Effector CD4-positive, alpha-beta T cell (primary cell): ENCODE data around the gene KCNMB1. TPM values are rescaled to one million over a fixed set of nuclear protein-coding genes. Genes with fewer than 3 reads are reported as not detected.
A peak's percentile ranks its signal among the peaks of the same experiment; 100 is the strongest.

Source experiments
- DNase-seq: peaks from one replicate; pipeline ENCODE4 v3.0.0-alpha.2; 2020
- total RNA-seq: gene quantifications from one replicate; lab custom pipeline; 2026; lab: John Stamatoyannopoulos, UW

KCNMB1 gene, protein sequence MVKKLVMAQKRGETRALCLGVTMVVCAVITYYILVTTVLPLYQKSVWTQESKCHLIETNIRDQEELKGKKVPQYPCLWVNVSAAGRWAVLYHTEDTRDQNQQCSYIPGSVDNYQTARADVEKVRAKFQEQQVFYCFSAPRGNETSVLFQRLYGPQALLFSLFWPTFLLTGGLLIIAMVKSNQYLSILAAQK
- not detected for total RNA-seq

DNA sequence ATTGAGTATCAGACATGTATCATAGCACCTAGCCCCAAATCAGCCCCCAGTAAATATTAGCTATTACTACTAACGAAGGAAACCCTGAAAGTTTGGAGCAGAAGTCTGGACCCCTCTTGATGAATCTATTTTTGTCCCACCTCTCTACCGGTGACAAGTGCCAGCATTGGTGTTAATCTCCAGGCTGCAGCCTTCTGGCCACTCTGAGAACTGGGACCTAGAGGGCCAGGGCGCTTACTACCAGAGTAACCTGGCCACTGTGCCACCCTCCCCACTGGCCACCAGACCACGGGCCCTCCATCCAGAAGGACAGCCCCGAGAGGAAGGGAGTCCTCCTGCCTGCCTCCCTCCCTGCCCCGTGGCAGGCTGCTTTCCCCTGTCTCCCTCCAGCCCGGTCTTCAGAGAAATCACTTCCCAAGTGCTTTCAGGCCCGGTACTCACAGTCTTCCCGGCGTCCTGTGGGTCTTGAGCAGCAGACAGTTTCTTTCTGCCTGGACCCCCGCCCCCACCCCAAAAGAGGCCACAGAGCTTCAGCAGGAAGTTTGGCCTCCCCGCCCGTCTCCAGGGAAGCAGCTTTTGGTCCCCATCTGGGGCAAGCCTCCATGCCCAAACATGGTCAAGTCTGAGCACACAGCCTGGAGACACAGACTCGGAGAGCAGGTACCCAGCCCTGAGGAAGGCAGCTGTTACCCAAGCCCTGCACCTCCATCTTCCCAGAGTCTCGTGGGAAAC lies at the start of gene KCNMB1:
Gene KCNMB1 (minus strand): TSS at position 550 of the 732 bp plus-strand sequence. CDS start 3,920 bp downstream, outside the sequence.
- no peak for DNase-seq

DNA sequence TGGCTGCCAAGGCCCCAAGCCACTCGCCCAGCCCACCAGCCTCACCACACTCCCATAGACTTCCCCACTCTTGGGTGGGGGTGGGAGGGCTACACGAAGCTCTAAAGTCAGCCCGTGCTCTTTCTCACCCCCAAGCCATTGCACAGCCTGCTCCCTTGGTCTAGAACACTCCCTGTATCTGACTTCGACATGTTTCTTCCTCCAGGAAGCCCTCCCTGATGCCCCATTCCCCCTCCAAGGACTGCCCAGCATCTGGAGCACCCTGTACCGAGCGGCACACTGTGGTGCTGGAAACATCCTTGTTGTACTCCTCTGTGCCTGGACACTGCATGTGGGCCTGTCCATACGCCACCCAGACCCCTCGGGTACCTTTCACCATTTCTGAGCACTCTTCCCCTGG lies 49.4 kb upstream of the KCNMB1 start:
- no peak for DNase-seq

DNA sequence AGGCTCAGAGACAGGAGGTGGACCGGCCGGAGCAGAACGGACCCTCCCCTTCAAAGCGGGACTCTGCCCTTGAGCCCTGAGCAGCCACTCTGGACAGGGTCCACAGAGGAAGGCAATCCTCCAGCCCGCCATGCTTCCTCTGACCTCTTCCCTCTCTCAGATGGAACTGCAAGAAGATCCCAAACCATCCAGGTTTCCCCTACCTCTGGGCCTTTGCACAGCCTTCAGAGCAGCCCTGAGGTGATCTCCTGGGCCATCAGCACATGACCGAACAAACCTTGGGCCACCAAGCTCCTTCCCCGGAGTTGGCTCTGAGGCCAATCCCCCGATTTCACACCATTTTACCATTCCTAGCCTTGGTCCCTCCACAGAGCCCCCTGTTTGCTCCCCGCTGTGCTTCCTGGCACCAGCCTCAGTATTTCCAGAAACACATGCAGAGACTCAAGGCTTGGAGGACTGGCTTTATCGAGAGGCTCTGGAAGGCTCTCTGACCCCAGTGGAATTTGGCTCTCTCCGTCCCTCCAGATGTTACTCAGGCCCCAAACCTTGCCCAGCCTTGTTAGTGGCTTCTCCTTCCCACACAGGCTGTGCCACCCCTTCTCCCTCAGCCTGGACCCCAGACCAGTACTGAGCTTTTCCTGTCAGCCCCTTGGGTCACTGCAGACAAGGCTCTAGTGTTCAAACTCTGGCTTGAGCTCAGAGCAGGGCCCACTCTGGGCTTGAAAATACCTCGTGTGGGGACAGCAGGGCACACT lies 48.6 kb upstream of the KCNMB1 start:
- no peak for DNase-seq

DNA sequence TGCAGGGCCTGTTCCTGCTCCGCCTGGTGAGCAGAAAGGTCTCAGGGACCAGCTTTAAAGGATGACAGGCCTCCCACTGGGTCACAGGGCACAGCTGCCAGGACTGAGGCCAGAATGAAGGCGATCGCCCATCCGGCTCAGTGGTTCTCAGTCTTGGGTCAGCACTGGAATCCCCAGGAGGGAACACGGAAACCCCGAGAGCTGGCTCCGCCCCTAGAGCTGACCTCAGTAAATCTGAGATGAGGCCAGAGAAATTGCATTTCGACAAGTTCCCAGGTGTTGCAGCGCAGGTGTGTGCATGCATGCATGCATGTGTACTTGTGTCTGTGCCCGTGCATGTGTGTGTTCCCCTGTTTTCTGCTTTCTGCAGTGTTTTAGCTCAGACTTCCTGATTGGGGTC lies 47.2 kb upstream of the KCNMB1 start:
- no peak for DNase-seq

DNA sequence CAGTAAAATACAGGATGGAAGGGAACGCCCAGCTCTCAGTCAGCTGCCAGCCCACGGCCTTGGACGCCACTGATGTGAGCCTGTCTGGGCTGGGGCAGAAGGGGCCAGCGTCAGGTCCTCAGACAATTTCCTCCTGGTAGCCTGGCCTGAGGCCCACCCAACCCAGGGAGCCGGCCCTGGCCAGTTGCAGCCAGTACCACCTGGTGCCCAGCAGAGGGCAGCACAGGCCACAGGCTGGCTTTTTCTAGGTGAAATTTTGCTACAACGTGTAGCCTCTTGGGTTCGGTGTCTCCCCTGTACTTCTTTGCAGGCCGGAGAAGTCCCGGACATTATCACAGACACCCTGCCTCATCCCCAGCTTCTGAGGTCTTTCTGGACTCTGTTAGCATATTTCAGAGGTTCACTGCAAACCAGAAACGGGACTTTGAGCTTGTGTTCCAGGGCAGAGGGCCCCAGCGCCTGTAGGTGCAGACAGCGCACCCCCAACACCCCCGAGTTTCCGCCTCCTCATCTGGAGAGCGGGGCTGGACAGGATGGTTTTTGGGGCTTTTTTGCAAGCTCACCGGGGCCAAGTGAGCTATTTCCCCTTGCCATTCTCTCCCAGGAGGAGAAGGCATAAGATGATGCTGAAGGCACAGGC lies 45.9 kb upstream of the KCNMB1 start:
- peak; percentile 28 for DNase-seq

DNA sequence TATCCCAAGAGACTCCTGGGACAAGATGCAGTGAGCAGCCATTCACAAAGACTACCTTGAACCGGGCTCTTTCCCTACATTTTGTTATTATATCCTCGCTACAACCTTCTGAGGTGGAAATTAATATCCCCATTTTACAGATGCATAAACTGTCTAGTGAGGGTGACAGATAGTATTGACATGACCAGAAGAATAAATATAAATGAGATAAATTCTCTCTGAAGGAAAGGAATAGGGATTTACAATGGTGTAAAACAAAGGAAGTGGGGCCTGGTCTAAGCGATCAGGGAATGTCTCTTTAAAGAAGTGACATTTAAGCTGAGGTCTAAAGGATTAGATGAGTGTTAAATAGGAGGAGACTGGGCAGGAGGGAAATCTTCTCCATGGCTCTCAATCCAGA lies 43.5 kb upstream of the KCNMB1 start:
- DNase-seq = no peak

DNA sequence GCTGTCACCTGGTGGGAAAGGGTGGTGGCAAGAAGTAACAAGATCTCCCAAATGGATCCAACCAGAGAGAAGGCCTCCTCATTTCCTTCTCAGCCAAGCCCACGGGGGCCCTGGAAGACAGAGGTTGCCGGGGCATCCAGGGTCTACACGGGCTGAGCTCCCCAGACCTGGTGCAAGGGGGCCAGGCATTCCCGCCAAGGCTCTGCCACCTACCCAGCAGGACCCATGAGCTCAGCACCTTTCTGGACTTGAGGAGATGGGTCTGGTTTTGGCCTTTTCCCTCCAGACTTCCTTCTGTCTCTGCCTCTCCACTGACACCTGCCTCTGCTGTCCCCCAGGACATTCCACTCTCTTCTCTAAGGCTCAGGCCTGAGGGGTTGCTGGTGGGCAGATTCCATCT lies 42.4 kb upstream of the KCNMB1 start:
- no peak for DNase-seq

DNA sequence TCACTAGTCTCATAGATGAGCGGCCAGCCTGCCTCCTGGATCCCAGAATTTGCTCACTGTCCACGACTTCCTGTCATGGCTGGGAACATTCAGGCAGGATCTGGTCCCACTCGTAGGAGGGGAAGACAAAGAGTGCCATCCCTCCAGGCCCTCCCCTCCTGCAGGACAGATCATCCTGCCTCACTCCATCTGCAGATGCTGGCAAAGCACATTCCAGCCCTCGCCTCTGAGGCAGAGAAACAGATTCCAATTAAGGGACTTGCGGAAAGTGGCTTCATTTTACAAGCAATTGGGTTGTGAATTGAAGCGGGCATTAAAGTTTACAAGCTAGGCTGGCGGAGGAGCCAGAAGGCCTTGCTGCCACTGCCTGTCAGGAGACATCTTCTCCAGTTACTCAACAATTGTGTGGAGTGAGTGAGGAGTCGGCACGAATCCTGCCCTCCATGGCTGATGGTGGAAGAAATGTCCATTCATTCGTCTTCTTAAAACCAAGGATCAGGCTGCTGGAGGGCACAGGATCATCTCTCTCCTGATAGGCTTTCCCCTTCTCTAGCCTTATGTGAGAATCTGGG lies 41.8 kb upstream of the KCNMB1 start:
- no peak for DNase-seq

DNA sequence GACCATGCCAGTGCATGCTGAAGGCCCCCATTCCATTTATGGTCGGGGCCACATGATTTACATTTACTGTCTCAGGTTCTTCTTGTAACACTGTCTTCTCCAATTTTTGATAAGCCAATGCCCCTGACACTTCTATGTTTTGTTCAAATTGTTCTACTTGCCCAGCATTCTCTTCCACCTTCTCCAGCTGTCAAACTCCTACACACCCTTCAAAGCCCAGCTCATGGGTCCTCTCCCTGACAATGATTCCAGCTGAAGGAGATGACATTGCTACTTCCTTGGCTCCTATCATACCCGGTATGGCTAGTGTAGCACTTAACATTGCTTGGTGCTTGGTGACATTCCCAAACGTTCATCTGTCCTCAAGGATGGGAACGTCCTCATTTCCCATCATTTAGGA lies 41.1 kb upstream of the KCNMB1 start:
- no peak for DNase-seq

DNA sequence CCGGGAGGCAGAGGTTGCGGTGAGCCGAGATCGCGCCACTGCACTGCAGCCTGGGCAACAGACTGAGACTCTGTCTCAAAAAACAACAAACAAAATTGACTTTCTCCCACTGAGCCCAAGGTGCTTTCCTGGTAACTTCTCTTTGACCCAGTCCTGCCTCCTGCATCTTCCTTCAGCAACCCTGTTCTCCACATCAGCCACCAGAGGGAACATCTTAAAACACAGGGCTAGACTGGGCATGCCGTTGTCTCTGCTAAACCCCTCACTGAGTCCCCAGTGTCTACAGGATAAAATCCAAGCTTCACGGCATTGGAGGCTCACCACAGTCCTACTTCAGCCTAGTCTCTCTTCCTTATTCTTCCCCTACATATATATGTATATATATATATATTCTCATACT lies 39.8 kb upstream of the KCNMB1 start:
- no peak for DNase-seq

DNA sequence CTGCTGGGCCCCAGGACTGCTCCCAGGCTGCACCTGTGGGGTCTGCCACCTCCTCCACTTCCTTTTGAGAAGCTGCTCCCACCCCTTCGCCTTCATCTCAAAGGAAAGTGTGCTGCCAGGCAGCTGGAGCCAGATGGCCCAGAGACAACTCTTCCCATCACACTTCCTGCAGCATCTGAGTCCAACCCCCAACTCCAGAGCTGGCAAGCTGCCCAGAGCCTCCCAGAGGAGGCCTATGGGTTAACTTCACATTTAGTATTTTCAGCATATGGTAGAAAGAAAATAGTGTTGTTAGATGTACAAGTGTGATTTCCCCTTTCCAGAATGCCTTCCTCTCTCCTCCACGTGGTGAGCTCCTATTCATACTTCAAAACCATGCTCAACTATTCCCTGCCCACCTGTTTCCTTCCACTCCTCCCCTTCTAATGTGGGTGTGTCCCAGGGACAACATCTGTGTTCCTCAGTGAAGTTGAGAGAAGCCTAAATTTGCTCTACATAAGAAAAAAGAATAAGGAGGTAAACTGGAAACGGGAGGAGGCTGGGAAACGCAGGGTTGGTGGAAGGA lies 38.6 kb upstream of the KCNMB1 start:
- no peak for DNase-seq

DNA sequence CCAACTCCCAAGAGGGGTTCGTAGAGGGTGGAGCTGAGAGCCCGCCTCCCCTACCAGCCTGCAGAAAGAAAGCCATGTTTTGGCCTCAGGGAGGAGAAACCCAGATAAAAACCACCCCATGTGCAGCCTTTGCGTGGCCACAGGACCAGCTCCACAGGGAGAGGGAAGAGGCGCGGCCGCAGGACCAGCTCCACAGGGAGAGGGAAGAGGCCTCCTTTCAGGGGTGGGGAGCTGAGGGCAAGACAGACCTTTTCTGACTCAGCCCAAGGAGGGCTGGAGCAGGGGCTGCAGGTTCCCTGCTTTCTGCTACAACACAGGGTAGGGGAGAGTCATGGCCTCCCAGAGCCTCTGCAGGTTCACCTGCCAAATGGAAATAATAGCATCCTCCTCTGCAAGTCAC lies 37.6 kb upstream of the KCNMB1 start:
- DNase-seq = no peak

DNA sequence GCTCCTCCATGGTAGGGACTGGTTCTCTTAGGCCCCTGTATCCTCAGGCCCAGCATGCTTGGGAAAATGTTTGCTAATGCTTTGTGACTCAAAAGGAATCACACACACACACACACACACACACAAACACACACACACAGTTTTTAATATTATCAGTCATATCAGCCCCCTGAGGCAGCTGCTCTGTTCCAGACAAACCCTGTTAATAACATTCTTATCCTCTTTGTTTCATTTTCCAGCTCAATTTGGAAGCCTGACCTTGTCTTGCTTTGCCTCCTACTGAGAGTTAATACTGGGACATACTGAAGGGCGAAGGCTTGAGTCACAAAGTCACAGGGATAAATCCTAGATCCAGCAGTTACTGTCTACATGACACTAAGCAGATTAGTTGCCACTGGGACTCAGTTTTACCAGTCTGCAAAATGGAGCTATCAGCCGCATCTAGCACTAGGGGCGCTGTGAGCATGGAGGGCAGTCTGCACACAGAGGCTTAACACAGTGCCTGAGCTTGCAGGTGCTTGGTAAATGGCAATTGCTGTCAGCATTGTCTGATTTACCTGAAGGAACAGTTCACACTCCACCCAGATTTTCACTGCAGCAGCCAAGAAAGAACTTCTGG lies 37.1 kb upstream of the KCNMB1 start:
- no peak for DNase-seq

DNA sequence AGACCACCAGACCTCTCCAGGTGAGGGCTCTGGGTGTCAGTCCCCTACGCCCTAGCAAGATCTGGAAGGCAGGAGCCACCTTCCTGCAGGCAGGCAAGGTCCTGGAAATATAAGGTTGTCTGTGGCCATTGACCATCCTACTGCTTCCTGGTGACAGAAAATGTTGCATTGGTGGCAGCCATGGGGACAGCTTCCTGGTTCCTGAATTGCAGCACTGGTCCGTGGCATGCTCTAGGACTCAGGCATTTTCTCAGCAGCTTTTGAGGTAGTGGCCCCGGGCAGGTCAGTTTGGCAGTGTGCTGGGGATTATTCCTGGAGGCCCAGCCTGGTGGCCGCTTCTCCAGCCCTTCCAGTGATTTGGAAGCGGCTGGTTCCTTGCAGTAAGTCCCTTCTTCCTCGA lies 36.6 kb upstream of the KCNMB1 start:
- no peak for DNase-seq

DNA sequence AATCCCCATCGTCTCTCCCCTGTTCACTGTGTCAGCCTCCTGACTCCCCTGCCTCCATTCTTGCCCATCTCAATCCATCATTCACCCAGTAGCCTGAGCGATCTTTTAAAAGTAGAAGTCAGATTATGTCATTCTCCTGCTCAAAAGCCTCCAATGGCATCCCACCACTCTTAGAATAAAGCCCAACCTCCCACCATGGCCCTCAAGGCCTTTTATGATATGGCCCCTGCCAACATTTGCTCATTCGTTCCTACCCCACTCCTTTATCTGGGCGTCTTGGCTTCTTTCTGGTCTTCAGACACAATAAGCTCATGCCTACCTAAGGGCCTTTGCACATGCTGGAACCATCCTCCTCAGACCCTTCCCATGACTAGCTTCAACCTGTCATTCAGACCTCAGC lies 35.5 kb upstream of the KCNMB1 start:
- no peak for DNase-seq

DNA sequence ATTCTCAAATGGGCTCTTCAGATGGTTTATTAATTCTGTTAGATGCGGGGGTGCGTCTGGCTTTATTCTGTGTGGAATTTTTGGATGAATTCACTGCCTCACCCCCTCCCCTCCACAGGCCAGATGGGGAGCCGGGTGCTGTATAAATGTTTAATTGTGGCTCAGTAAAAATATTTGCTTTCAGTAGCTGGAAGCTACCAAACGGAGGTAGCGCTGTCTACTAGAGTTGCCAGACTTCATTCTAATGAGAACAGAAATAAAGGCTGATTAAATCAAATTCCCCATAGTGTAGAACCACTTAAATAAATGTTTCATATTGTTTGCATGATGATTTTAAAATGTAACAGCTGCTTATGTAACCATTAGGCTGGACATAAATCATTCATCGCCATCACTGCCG lies 34.5 kb upstream of the KCNMB1 start:
- DNase-seq = no peak

DNA sequence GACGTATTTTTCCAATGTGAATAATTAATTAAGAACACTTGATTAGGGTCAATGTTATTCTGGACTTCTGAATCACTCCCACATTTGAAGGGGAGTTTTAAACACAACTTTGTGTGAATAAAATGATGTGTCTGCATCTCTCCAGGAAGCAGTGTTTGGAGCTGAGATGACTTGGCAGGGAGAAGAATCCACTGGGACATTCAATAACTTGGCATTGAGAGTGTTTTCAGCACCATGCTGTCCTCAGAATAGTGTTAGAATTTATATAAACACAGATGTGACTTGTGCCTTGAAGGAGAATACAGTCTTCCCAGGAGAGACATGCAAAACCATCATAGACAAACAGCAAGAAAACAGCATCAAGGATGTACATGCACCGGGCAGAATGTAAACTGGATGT lies 32.7 kb upstream of the KCNMB1 start:
- no peak for DNase-seq

DNA sequence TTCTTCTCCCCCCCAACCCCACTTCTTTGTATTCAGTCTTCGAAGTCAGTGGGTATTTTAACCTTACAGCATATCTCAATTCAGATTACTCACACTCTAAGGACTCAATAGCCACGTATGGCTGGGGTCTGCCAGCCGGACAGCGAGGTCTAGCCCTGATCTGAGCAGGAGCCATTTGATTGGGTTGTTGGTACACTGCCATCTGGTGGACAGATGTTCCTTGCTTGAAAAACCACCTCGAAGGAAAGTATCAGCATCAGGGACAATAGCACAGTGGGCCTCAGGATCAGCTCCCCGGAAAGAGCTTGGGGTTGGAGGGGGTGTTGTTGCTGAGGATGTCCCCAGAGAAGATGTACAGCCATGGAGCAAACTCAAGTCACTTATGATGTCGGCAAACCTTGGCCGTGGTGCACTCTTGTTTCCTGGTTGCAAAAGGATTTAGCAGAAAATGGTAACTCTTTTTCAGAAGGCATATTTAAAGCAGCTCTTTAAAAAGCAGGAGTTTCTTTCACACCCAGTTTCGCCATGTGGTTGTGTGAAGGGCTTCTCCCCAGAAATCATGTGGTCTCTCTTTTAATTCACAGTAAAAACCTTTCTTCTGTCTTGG lies 31.7 kb upstream of the KCNMB1 start:
- DNase-seq = peak; percentile 56

DNA sequence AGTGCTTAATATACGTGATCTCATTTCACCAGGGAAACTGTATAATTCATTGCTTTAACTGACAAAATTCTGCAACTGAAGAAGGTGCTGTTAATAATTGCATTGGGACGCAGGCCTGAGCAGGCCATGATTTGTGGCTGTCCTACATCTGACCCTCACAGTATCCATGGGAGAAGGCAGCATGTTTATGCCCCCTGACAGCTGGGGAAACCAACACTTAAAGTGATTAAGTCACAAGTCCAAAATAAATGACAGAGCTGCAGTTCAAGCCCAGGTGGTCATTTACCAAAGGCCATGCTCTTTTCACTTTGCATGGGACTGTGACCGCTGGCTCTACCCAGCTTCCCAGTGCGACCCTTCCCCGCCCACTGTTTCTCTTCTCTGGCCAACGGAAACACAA lies 30.5 kb upstream of the KCNMB1 start:
- DNase-seq = no peak

DNA sequence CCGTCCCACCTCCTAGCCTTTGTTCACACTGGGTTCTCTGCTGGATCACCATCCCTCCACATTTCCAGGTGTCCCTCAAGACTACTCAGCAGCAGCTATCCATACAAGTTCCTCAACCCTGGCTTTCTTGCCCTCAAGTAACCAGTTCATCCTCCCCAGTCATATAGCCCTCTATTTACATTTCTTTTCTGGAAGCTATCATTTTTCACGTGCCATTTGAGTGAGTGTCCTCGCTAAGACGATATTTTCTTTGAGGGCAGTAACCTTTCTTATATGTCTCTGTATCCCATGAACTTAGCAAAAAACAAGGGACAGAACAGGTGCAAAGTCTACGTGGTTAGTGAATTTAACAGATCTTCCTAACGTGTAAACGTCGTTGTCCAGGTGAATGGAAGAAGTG lies 29.6 kb upstream of the KCNMB1 start:
- no peak for DNase-seq

DNA sequence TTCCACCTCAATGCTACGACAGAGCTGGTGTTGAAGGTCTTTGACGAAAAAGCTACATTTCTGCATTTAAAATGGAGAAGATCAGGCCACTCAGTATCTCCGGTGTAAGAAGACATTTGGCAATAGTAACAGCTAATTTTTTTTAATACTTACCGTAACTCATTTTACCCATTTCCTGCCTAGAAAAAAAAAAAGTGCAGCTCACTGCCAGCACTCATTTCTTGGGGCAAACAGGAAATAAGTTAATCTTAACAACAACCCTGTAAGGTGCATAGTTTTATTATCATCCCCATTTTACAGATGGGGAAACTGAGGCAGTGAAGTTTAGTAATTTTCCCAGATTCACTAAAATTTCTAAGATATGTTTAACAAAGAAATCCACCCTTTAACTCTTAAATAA lies 27.4 kb upstream of the KCNMB1 start:
- DNase-seq = no peak

DNA sequence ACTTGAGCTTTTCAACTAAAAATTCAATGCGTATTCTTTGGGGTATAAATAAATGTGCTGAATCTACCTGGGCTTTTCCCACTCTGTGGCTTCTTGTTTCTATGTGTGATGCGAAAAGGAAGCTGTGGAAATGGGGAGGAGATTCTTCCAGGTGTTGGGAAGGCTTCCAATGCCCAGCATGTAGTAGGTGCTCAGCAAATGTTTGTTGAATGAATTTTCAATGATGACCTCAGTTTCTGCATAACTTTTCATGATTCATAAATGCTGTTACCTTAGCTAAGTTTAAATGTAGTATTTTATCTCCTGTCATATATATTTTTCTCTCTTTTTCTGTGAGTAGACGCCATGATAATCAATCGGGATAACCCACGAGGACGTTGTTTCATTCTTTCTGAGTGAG lies 25.6 kb upstream of the KCNMB1 start:
- DNase-seq = no peak
